Psoas muscle (tissue), 8 donors: Measurements from ENCODE around the gene ATG4A. TPM values are rescaled to one million over a fixed set of nuclear protein-coding genes. Genes with fewer than 3 reads are reported as not detected.

Source experiments
- ATAC-seq, 4 donors: fragments of 200-7000 bp; cut with Tn5 transposase; one replicate each; pipeline ENCODE4 v1.9.1; 2020; ENCODE audit warnings: moderate library complexity in 3 of 4, mild to moderate bottlenecking in 2 of 4
- DNase-seq, 2 donors: peaks; one replicate each; pipeline ENCODE4 v3.0.0-alpha.2; 2020
- H3K27ac ChIP-seq: fragments of 200-600 bp; one replicate; pipeline ENCODE4 v1.8.0; 2022
- H3K27me3 ChIP-seq, 3 donors: fragments of 200-600 bp in 1 of 3; one replicate each; pipeline versions ENCODE4 v1.6.1 to v1.8.0; 2013 to 2022; ENCODE audit warnings: low read length in 2 of 3, mild to moderate bottlenecking in 2 of 3, moderate library complexity in 1 of 3; ENCODE audit not compliant: insufficient read depth in 3 of 3
- H3K36me3 ChIP-seq, 2 donors: fragments of 200-600 bp in 1 of 2; one replicate each; pipeline versions ENCODE4 v1.6.1 to v1.8.0; 2013 to 2022; ENCODE audit warnings: low read depth in 1 of 2, mild to moderate bottlenecking in 1 of 2, moderate library complexity in 1 of 2; ENCODE audit not compliant: insufficient read depth in 1 of 2
- H3K4me1 ChIP-seq: fragments of 200-600 bp; one replicate; pipeline ENCODE4 v1.8.0; 2022
- H3K4me3 ChIP-seq: fragments of 200-600 bp; one replicate; pipeline ENCODE4 v1.8.0; 2022; ENCODE audit warnings: mild to moderate bottlenecking
- H3K9me3 ChIP-seq: fragments of 200-600 bp; one replicate; pipeline ENCODE4 v1.8.0; 2022
- CTCF ChIP-seq: fragments of 200-600 bp; IDR thresholded peaks from one replicate; pipeline ENCODE4 v1.8.0; 2022; ENCODE audit warnings: antibody characterized with exemption
- WGBS, 3 donors: extraction: QIAGEN DNeasy Blood & Tissue Kit; methylation state at CpG; one replicate each; pipeline versions ENCODE4 v1.1.6 to v1.1.7; 2013; 5-methylcytosine and 5-hydroxymethylcytosine counted together
- intact Hi-C, 2 donors: fragments of 100-400 bp; cut with DNase I; formaldehyde crosslinking; loops; one replicate each; pipeline versions ENCODE4 v1.11.0 to v1.14.2; 2022
- polyA plus RNA-seq, 3 donors: library from polyadenylated mRNA; stranded (reverse); fragments of 200-250 nt; gene quantifications; one replicate each; pipeline ENCODE4 v1.2.3, GENCODE V29; 2013
- total RNA-seq, 4 donors: library from RNA; stranded (reverse); fragmentation: NEBNext Ultra II Directional in 2 of 4; extraction: Animal tissue kit (Norgen Biotek cat#: 25700) in 2 of 4; gene quantifications; one replicate each; pipeline versions ENCODE4 v1.2.1 to v1.2.4, GENCODE V29; 2021 to 2023
- donor health status: healthy with polysubstance abuse.
- donor health status: DM: no; HTN: no; CAD: no; lungs with moderate emphysema.
- donor health status: Bipolar disorder and iron deficiency.
- donor health status: healthy.
- donor health status: DM: yes; HTN: yes; CAD: no.
- donor health status: DM: no; HTN: no; CAD: no.
- donor health status: DM: no; HTN: no; CAD: no.
- donor health status: DM: yes; HTN: yes; CAD: no.

Gene ATG4A
- total and polyA plus RNA-seq, 7 donors = 14.7 to 35.1 (median 22.3) TPM

- H3K27me3 ChIP-seq = peaks cover 0 to 9% (median 0%) of the 10 kb centered on the region in 3 donors
- no peak overlapping the region for H3K27ac ChIP-seq
- intact Hi-C loops = no loop called here
- H3K4me3 ChIP-seq = no peak overlapping the region
- no peaks in the 10 kb centered on the region for H3K36me3 ChIP-seq
- no peaks in the 10 kb centered on the region for H3K4me1 ChIP-seq
- peaks cover 5% of the 10 kb centered on the region for H3K9me3 ChIP-seq
- no peak for ATAC-seq
- TF ChIP-seq CTCF = no peak
- DNase-seq = no peak
These were observed 36.0 kb upstream of the ATG4A start for GRCh38 chrX:108055546-108055945.

- no peak for TF ChIP-seq CTCF
- Histone ChIP-seq H3K27me3 (peaks cover 0 to 5% (median 0%) of the 10 kb centered on the region in 3 donors), H3K9me3 (peaks cover 5% of the 10 kb centered on the region), H3K4me3 (no peak overlapping the region), H3K36me3 (no peaks in the 10 kb centered on the region), H3K4me1 (no peaks in the 10 kb centered on the region), H3K27ac (no peak overlapping the region)
- DNase-seq (no peak), ATAC-seq (no peak)
- intact Hi-C loops = no loop called here
- WGBS, 3 donors = 78 to 86% (median 83%) methylated on average over 1 of the region's 1 CpG
These were observed 31.8 kb upstream of the ATG4A start for GRCh38 chrX:108059801-108060200.

GRCh38 chrX:108064001-108064400 is 27.6 kb upstream of the ATG4A start:
- Histone ChIP-seq H3K36me3 (no peaks in the 10 kb centered on the region), H3K27ac (no peak overlapping the region), H3K27me3 (peaks cover 0 to 30% (median 0%) of the 10 kb centered on the region in 3 donors), H3K4me3 (no peak overlapping the region), H3K9me3 (no peaks in the 10 kb centered on the region), H3K4me1 (no peaks in the 10 kb centered on the region)
- intact Hi-C loops = no loop called here
- DNase-seq (no peak), ATAC-seq (no peak)
- no peak for TF ChIP-seq CTCF
- WGBS, 3 donors = 74 to 100% (median 89%) methylated on average over 1 of the region's 1 CpG

GRCh38 chrX:108064613-108065012 is 27.0 kb upstream of the ATG4A start:
- ATAC-seq (no peak), DNase-seq (no peak)
- no peak overlapping the region for H3K4me3 ChIP-seq
- no peaks in the 10 kb centered on the region for H3K9me3 ChIP-seq
- H3K27ac ChIP-seq = no peak overlapping the region
- no peaks in the 10 kb centered on the region for H3K4me1 ChIP-seq
- intact Hi-C loops = no loop called here
- H3K27me3 ChIP-seq = peaks cover 0 to 34% (median 0%) of the 10 kb centered on the region in 3 donors
- H3K36me3 ChIP-seq = no peaks in the 10 kb centered on the region
- WGBS, 3 donors = 72 to 97% (median 91%) methylated on average over 2 of the region's 2 CpGs
- no peak for TF ChIP-seq CTCF

GRCh38 chrX:108068121-108068520 is 23.5 kb upstream of the ATG4A start:
- WGBS, 3 donors = 45 to 65% (median 59%) methylated on average over 1 of the region's 1 CpG
- no peak overlapping the region for H3K4me3 ChIP-seq
- no peaks in the 10 kb centered on the region for H3K9me3 ChIP-seq
- TF ChIP-seq CTCF = no peak
- H3K4me1 ChIP-seq = no peaks in the 10 kb centered on the region
- H3K27me3 ChIP-seq = peaks cover 0 to 41% (median 0%) of the 10 kb centered on the region in 3 donors
- H3K36me3 ChIP-seq = no peaks in the 10 kb centered on the region
- intact Hi-C loops = no loop called here
- ATAC-seq (no peak), DNase-seq (no peak)
- no peak overlapping the region for H3K27ac ChIP-seq
